ENCODE results near the gene PRKD1.

The PRKD1 gene

DNA sequence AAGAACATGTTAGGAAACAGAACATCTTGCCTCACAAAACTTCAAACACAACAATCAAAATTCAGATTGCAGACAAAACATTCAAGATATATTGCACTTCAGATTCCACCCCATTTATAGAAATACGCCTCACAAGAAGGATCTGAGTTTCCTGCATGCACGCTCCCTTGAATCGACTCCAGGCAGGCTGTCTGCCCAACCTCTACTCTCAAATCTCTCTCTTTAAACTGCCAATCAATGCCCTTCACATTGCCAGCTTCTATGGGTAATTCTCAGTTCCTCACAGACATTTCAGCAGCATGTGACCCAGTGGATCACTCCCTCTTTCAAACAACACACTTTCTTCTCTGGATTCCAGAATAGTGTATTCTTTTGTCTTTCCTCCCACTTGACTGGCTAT is 184.1 kb downstream of the PRKD1 start:
- no peak overlapping the region for H3K9ac ChIP-seq (ENCODE audit: low read depth, low read length, poor library complexity, severe bottlenecking)
- no peak overlapping the region for H3K4me3 ChIP-seq (ENCODE audit: low read length, poor library complexity, severe bottlenecking)
- no peaks in the 10 kb centered on the region for H3K4me1 ChIP-seq (ENCODE audit: insufficient read depth, low read length, poor library complexity, severe bottlenecking)
- H2AFZ ChIP-seq (ENCODE audit: low read length) = no peak overlapping the region
- H3K4me2 ChIP-seq (ENCODE audit: low read depth, low read length, poor library complexity, severe bottlenecking) = no peak overlapping the region
- H3K79me2 ChIP-seq (ENCODE audit: insufficient read depth, low read length) = no peaks in the 10 kb centered on the region
- no peaks in the 10 kb centered on the region for H3K36me3 ChIP-seq (ENCODE audit: insufficient read depth, low read length)
- no peaks in the 10 kb centered on the region for H3F3A ChIP-seq (ENCODE audit: low read depth)
- no peaks in the 10 kb centered on the region for H4K20me1 ChIP-seq (ENCODE audit: insufficient read depth, low read length, poor library complexity, severe bottlenecking)
- H3K9me2 ChIP-seq (replicated peaks; ENCODE audit: low read depth, low read length) = no peaks in the 10 kb centered on the region
- no peaks in the 10 kb centered on the region for H3K9me3 ChIP-seq (ENCODE audit: insufficient read depth, low read depth, low read length)
- no peaks in the 10 kb centered on the region for H3K27me3 ChIP-seq (ENCODE audit: insufficient read depth, low read length, poor library complexity, severe bottlenecking)
- no peak for TF ChIP-seq EZH2phosphoT487 (IDR thresholded peaks at IDR 0.05; ENCODE audit: borderline replicate concordance)
- TF ChIP-seq, protein P1, sequence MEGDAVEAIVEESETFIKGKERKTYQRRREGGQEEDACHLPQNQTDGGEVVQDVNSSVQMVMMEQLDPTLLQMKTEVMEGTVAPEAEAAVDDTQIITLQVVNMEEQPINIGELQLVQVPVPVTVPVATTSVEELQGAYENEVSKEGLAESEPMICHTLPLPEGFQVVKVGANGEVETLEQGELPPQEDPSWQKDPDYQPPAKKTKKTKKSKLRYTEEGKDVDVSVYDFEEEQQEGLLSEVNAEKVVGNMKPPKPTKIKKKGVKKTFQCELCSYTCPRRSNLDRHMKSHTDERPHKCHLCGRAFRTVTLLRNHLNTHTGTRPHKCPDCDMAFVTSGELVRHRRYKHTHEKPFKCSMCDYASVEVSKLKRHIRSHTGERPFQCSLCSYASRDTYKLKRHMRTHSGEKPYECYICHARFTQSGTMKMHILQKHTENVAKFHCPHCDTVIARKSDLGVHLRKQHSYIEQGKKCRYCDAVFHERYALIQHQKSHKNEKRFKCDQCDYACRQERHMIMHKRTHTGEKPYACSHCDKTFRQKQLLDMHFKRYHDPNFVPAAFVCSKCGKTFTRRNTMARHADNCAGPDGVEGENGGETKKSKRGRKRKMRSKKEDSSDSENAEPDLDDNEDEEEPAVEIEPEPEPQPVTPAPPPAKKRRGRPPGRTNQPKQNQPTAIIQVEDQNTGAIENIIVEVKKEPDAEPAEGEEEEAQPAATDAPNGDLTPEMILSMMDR (conservative IDR thresholded peaks at IDR 0.05; ENCODE audit: low read length) = no peak

DNA sequence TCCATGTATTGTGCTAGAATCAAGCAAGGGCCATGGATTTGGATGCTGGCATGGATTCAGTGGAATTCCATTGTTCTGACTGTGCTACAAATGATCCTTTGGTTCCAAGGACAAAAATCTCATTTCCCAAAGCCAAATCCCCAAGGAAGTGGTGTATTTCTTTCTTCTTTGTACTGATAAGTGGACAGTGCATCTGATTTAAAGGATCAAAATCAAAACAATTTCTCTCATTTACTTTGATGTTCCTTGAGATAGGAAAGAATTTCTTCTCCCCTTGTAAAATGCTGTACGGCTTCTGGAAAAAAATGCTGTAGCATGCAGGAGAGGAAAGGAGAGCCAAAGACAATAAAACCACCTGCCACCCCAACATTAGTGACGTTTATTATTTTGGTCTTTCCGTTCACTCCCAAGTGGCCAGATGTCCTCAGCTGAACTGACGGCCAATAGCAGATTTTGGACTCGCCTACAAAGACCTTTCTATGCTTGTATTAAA is 185.7 kb downstream of the PRKD1 start:
- TF ChIP-seq EZH2phosphoT487 (IDR thresholded peaks at IDR 0.05; ENCODE audit: borderline replicate concordance) = no peak
- no peaks in the 10 kb centered on the region for H3F3A ChIP-seq (ENCODE audit: low read depth)
- H3K4me3 ChIP-seq (ENCODE audit: low read length, poor library complexity, severe bottlenecking) = no peak overlapping the region
- H3K4me2 ChIP-seq (ENCODE audit: low read depth, low read length, poor library complexity, severe bottlenecking) = no peak overlapping the region
- no peaks in the 10 kb centered on the region for H3K9me2 ChIP-seq (replicated peaks; ENCODE audit: low read depth, low read length)
- H2AFZ ChIP-seq (ENCODE audit: low read length) = no peak overlapping the region
- no peak overlapping the region for H3K9ac ChIP-seq (ENCODE audit: low read depth, low read length, poor library complexity, severe bottlenecking)
- H3K36me3 ChIP-seq (ENCODE audit: insufficient read depth, low read length) = no peaks in the 10 kb centered on the region
- no peaks in the 10 kb centered on the region for H3K27me3 ChIP-seq (ENCODE audit: insufficient read depth, low read length, poor library complexity, severe bottlenecking)
- no peaks in the 10 kb centered on the region for H3K9me3 ChIP-seq (ENCODE audit: insufficient read depth, low read depth, low read length)
- no peaks in the 10 kb centered on the region for H3K79me2 ChIP-seq (ENCODE audit: insufficient read depth, low read length)
- H3K4me1 ChIP-seq (ENCODE audit: insufficient read depth, low read length, poor library complexity, severe bottlenecking) = no peaks in the 10 kb centered on the region
- no peaks in the 10 kb centered on the region for H4K20me1 ChIP-seq (ENCODE audit: insufficient read depth, low read length, poor library complexity, severe bottlenecking)

DNA sequence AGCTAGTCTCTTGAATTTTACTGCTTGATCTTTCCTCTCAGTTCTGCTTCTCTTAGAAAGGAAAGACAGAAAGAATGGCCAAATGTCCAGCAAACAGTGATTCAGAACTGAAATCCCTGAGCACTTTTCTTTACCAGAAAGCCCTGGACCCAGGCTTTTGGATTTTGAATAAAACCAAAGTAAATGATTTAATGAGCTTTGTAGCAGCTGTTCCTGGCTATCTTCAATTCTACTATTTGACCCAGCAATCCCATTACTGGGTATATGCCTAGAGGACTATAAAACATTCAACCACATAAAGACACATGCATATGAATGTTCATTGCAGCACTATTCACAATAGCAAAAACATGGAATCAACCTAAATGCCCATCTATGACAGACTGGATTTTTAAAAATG is 187.2 kb downstream of the PRKD1 start:
- Histone ChIP-seq H3K4me1 (ENCODE audit: insufficient read depth, low read length, poor library complexity, severe bottlenecking) (no peaks in the 10 kb centered on the region), H4K20me1 (ENCODE audit: insufficient read depth, low read length, poor library complexity, severe bottlenecking) (no peaks in the 10 kb centered on the region), H3K36me3 (ENCODE audit: insufficient read depth, low read length) (no peaks in the 10 kb centered on the region), H3K4me3 (ENCODE audit: low read length, poor library complexity, severe bottlenecking) (no peak overlapping the region), H3K9me2 (replicated peaks; ENCODE audit: low read depth, low read length) (no peaks in the 10 kb centered on the region), H3K4me2 (ENCODE audit: low read depth, low read length, poor library complexity, severe bottlenecking) (no peak overlapping the region), H3K27me3 (ENCODE audit: insufficient read depth, low read length, poor library complexity, severe bottlenecking) (no peaks in the 10 kb centered on the region), H3K79me2 (ENCODE audit: insufficient read depth, low read length) (no peaks in the 10 kb centered on the region), H3K9ac (ENCODE audit: low read depth, low read length, poor library complexity, severe bottlenecking) (no peak overlapping the region), H3F3A (ENCODE audit: low read depth) (no peaks in the 10 kb centered on the region), H3K9me3 (ENCODE audit: insufficient read depth, low read depth, low read length) (no peaks in the 10 kb centered on the region), H2AFZ (ENCODE audit: low read length) (no peak overlapping the region)
- TF ChIP-seq, protein P1 (conservative IDR thresholded peaks at IDR 0.05; ENCODE audit: low read length) = no peak
- no peak for TF ChIP-seq EZH2phosphoT487 (IDR thresholded peaks at IDR 0.05; ENCODE audit: borderline replicate concordance)

DNA sequence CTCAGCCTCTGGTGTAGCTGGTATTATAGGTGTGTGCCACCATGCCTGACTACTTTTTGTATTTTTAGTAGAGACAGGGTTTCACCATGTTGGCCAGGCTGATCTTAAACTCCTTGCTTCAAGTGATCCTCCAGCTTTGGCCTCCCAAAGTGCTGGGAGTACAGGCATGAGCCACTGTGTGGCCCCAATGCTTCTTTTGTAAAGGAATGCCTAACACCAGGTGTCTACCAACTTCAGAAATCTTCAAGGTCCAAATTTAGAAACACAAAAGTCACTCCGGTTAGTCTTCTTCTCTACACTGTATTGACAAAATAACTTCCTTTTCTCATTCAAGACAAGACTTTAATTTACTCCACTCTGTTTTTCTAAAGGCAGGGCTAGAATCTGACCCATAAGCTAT is 188.7 kb downstream of the PRKD1 start:
- Histone ChIP-seq H3K4me3 (ENCODE audit: low read length, poor library complexity, severe bottlenecking) (no peak overlapping the region), H3K36me3 (ENCODE audit: insufficient read depth, low read length) (no peaks in the 10 kb centered on the region), H3K4me2 (ENCODE audit: low read depth, low read length, poor library complexity, severe bottlenecking) (no peak overlapping the region), H3K79me2 (ENCODE audit: insufficient read depth, low read length) (no peaks in the 10 kb centered on the region), H4K20me1 (ENCODE audit: insufficient read depth, low read length, poor library complexity, severe bottlenecking) (no peaks in the 10 kb centered on the region), H2AFZ (ENCODE audit: low read length) (no peak overlapping the region), H3F3A (ENCODE audit: low read depth) (no peaks in the 10 kb centered on the region), H3K9me3 (ENCODE audit: insufficient read depth, low read depth, low read length) (no peaks in the 10 kb centered on the region), H3K9ac (ENCODE audit: low read depth, low read length, poor library complexity, severe bottlenecking) (no peak overlapping the region), H3K27me3 (ENCODE audit: insufficient read depth, low read length, poor library complexity, severe bottlenecking) (no peaks in the 10 kb centered on the region), H3K4me1 (ENCODE audit: insufficient read depth, low read length, poor library complexity, severe bottlenecking) (no peaks in the 10 kb centered on the region), H3K9me2 (replicated peaks; ENCODE audit: low read depth, low read length) (no peaks in the 10 kb centered on the region)
- TF ChIP-seq EZH2phosphoT487 (IDR thresholded peaks at IDR 0.05; ENCODE audit: borderline replicate concordance) = no peak
- TF ChIP-seq, protein P1 (conservative IDR thresholded peaks at IDR 0.05; ENCODE audit: low read length) = no peak
